Measurements from ENCODE around the gene PRRC2B. TPM values are rescaled to one million over a fixed set of nuclear protein-coding genes. Genes with fewer than 3 reads are reported as not detected.
A peak's percentile ranks its signal among the peaks of the same experiment; 100 is the strongest.

The PRRC2B gene
- total and polyA plus RNA-seq, 7 donors, result 10.8 to 98.6 (median 65.3) TPM

DNA sequence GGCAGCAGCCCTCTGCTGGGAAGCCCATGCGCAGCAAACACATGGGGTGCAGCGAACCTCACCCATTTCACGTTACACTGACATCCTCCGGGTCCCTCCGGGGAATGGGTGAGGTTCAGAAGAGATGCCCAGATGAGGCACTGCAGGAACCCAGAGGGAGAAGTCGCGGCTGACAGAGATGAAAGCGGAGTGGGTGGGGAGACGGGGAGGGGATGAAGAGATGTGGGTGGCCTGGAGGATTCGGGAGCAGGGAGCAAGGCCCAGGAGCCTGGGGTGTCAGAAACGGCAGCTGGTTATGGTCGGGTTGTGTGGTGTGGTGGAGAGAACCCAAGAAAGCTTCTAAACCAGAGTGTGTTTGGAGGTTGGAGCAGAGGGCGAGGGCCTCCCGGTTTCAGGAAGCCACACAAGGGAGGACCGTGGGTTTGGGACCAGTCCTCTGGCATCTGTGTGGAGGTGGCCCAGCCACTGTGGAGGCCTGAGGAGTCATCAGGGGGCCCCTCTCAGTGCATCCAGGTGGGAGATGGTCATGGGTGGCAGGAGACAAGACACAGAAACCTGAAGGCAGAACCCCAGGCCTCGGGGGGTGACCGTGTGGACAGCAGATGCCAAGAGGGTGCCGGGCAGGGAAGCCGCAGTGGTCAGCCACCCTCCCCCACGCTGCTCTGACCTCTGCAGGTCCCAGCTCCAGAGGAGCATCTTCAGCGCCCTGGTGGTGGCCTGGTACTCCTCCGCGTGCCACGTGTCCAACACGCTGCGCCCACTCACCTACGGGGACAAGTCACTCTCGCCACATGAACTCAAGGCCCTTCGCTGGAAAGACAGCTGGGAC is 128.6 kb downstream of the PRRC2B start:
- no peak for TF ChIP-seq POLR2A (IDR thresholded peaks at IDR 0.05)
- TF ChIP-seq CTCF (IDR thresholded peaks at IDR 0.05), result no peak
- TF ChIP-seq POLR2AphosphoS5 (IDR thresholded peaks at IDR 0.05), result no peak
- no peak for TF ChIP-seq EP300 (IDR thresholded peaks at IDR 0.05)
- Histone ChIP-seq H3K36me3 (peaks cover 51 to 93% (median 68%) of the 10 kb centered on the region in 4 donors), H3K27ac (no peak overlapping the region), H3K4me3 (no peak overlapping the region), H3K4me1 (peaks cover 0 to 18% (median 17%) of the 10 kb centered on the region in 4 donors), H3K9me3 (no peaks in the 10 kb centered on the region), H3K27me3 (no peaks in the 10 kb centered on the region)
- peak; percentile 60 for DNase-seq
- 94 to 95% methylated on average over 29 of the region's 29 CpGs for WGBS, 2 donors
- intact Hi-C loops (cut with DNase I), result no loop called here

DNA sequence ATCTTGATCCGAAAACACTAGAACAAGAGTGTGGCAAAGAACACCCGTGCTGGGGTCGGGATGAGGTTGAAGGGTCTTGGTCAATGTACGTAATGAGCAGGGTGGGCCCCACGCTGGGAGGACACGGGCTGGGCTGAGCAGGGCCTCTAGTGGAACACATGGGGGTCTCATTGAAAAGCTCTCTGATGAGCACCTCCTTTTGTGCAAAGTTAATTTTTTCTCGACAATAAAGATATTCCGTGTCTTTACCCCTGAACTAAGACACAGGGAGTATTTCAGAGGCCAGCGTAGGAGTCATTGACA is 129.2 kb downstream of the PRRC2B start:
- no peak overlapping the region for H3K27ac ChIP-seq
- DNase-seq, result no peak
- H3K36me3 ChIP-seq, result peaks cover 51 to 99% (median 71%) of the 10 kb centered on the region in 4 donors
- H3K4me3 ChIP-seq, result no peak overlapping the region
- peaks cover 0 to 12% (median 11%) of the 10 kb centered on the region in 4 donors for H3K4me1 ChIP-seq
- H3K27me3 ChIP-seq, result no peaks in the 10 kb centered on the region
- intact Hi-C loops (cut with DNase I), result no loop called here
- WGBS, 2 donors, result 93% methylated on average over 9 of the region's 9 CpGs
- TF ChIP-seq CTCF (IDR thresholded peaks at IDR 0.05), result no peak
- TF ChIP-seq EP300 (IDR thresholded peaks at IDR 0.05), result no peak
- TF ChIP-seq POLR2AphosphoS5 (IDR thresholded peaks at IDR 0.05), result no peak
- no peak for TF ChIP-seq POLR2A (IDR thresholded peaks at IDR 0.05)
- H3K9me3 ChIP-seq, result no peaks in the 10 kb centered on the region

DNA sequence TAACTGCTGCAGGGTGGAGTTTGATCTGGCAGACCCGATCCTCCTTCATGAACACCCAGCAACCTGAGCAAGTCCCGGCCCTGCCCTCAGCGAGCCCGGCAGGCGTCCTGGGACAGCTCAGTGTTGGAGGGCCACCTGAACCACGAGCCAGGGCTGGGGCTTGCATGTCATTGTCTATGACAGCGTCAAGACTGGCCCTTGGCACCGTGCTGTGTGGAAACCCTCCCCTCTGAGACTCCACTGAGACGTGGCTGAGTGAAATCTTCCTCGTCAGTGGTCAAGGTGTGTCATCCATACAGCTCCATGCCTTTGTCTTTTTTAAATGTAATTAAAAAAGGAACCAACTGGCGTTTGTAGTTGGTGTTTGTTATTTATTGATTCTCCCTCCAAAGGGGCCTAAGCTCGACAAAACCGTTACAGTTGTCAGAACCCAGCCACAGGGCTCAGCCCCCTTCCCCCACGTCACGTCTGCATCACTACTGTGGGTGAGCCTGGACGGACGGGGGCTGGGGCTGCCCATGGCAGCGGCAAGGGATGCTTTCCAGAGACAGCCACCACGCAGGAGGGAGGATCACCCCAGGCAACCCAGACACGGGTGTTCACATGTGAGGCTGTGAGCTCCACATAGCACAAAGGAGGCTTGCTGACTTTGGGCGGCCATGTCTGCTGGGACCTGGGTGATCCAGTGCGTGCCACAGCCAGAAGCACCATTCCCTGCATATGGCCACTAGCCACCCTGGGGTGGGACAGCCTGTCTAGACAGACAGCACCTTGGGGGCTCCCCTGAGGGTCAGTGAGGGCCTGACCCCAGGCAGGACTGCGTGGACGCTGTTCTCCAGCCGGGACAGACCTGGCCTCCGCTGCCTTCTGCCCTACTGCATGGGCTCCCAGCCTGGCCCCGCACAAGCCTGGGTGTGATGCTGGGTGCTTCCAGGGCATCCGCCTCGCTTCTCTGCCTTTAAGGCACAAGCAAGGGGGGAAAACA is 129.9 kb downstream of the PRRC2B start:
- peak; percentile 54 for DNase-seq
- intact Hi-C loops (cut with DNase I), result no loop called here
- no peaks in the 10 kb centered on the region for H3K27me3 ChIP-seq
- H3K9me3 ChIP-seq, result no peaks in the 10 kb centered on the region
- no peak overlapping the region for H3K4me3 ChIP-seq
- no peak overlapping the region for H3K27ac ChIP-seq
- no peak for TF ChIP-seq POLR2AphosphoS5 (IDR thresholded peaks at IDR 0.05)
- no peak for TF ChIP-seq POLR2A (IDR thresholded peaks at IDR 0.05)
- TF ChIP-seq CTCF (IDR thresholded peaks at IDR 0.05), result no peak
- TF ChIP-seq EP300 (IDR thresholded peaks at IDR 0.05), result no peak
- peaks cover 56 to 100% (median 74%) of the 10 kb centered on the region in 4 donors for H3K36me3 ChIP-seq
- peaks cover 0 to 5% (median 4%) of the 10 kb centered on the region in 4 donors for H3K4me1 ChIP-seq
- WGBS, 2 donors, result 86 to 87% methylated on average over 29 of the region's 29 CpGs

DNA sequence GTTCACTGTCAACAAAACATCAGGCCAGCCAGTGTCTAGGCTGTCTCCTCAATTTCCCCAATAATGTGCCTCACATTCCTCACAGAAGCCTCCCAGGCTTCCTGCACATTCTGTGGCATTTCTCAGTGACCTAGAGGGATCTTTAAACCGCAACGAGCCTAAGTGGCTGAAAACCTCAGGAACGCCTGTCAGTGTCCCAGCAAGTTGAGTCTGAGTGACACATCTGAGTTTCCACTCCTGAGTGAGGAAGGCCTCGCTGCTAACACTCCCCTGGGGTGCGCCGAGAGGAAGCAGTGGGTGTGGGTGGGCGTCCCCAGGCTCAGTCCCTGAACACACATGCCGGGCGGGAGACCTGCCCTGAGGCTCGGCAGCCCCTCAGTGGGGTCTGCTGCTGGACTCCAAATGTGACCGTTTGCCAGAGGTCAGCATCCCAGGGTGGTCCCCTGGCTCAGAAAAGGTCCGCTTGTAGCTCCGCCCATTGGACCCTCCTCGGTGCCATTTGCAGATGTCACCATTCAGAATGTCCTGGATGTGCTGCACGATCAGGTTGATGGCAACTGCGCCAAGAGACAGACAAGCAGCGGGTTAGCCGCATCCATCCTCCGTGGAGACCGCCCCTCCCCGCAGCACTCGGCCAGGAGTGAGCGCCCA is 130.9 kb downstream of the PRRC2B start:
- Histone ChIP-seq H3K27ac (no peak overlapping the region), H3K36me3 (peaks cover 55 to 99% (median 70%) of the 10 kb centered on the region in 4 donors), H3K4me1 (peaks cover 0 to 4% (median 3%) of the 10 kb centered on the region in 4 donors), H3K9me3 (no peaks in the 10 kb centered on the region), H3K27me3 (no peaks in the 10 kb centered on the region), H3K4me3 (no peak overlapping the region)
- no peak for TF ChIP-seq POLR2AphosphoS5 (IDR thresholded peaks at IDR 0.05)
- TF ChIP-seq POLR2A (IDR thresholded peaks at IDR 0.05), result no peak
- no peak for TF ChIP-seq CTCF (IDR thresholded peaks at IDR 0.05)
- TF ChIP-seq EP300 (IDR thresholded peaks at IDR 0.05), result no peak
- intact Hi-C loops (cut with DNase I), result no loop called here
- peak; percentile 46 for DNase-seq
- 90 to 92% methylated on average over 23 of the region's 23 CpGs for WGBS, 2 donors
